K562 (cell line): ENCODE measurements around the gene RNF187. TPM values are rescaled to one million over a fixed set of nuclear protein-coding genes. Genes with fewer than 3 reads are reported as not detected.

Experiments
- ADNP ChIP-seq: fragments of 200-800 bp; sonication (Bioruptor generic); IDR thresholded peaks from 2 replicates; pipeline ENCODE4 v1.6.1; 2016; ENCODE audit warnings: missing genetic modification characterization, missing compliant biosample characterization
- MCM3 ChIP-seq: fragments of 450-650 bp; IDR thresholded peaks from 2 replicates; pipeline ENCODE4 v1.6.1; 2016
- PCBP1 ChIP-seq: fragments of 200-400 bp; formaldehyde crosslinking; IDR thresholded peaks from 2 replicates; pipeline ENCODE4 v1.6.1; 2018; ENCODE audit warnings: mild to moderate bottlenecking, low read depth, low read length; ENCODE audit not compliant: poor library complexity, severe bottlenecking
- SLC30A9 ChIP-seq: fragments of 250-450 bp; sonication (Bioruptor Pico); IDR thresholded peaks from 2 replicates; pipeline ENCODE4 v1.8.0; 2022; ENCODE audit warnings: mild to moderate bottlenecking, moderate library complexity
- SUPT5H ChIP-seq: fragments of 450-650 bp; IDR thresholded peaks from 2 replicates; pipeline ENCODE4 v1.6.1; 2016
- XRCC4 ChIP-seq: IDR thresholded peaks from one replicate; pipeline ENCODE4 v1.6.1; 2011; ENCODE audit not compliant: insufficient read depth, insufficient read length; ENCODE audit errors: extremely low read depth
- ZBED1 ChIP-seq: IDR thresholded peaks from 2 replicates; pipeline ENCODE4 v1.6.1; 2014
- ZNF197 ChIP-seq: fragments of 200-800 bp; sonication (Bioruptor generic); IDR thresholded peaks from 2 replicates; pipeline ENCODE4 v1.6.1; 2016; ENCODE audit warnings: low read depth, missing genetic modification characterization, missing compliant biosample characterization
- polyA plus RNA-seq, 8 experiments: library from polyadenylated mRNA; depleted of rRNA in 4 of 8; stranded (reverse) in 5 of 8; unstranded in 3 of 8; fragments of >200 nt; fragmentation: Nextera tagmentation in 2 of 8; fragmentation: Illumina TruSeq in 1 of 8; extraction: Ambion mirVana in 2 of 8; extraction: Trizol in 1 of 8; gene quantifications; 2 replicates each; pipeline versions ENCODE4 v1.2.1 to v1.2.3, GENCODE V29; 2011 to 2014; ENCODE audit warnings: inconsistent platforms in 1 of 8, missing spikeins in 1 of 8
- total RNA-seq, 7 experiments: library from RNA; depleted of rRNA in 6 of 7; stranded (reverse); fragments of >200 nt in 6 of 7; fragmentation: Illumina TruSeq in 2 of 7; extraction: Trizol in 2 of 7; gene quantifications; 2 replicates each; pipeline versions ENCODE4 v1.2.1 to v1.2.3, GENCODE V29; 2011 to 2021; ENCODE audit warnings: low replicate concordance in 1 of 7
- TF ChIP-seq, protein P1 (sequence below): sonication (generic); formaldehyde crosslinking; IDR thresholded peaks from 2 replicates; pipeline ENCODE4 v1.8.0; 2023; ENCODE audit warnings: missing genetic modification reagents, mild to moderate bottlenecking, borderline replicate concordance
- TF ChIP-seq, protein P2 (sequence below): conservative IDR thresholded peaks from 2 replicates; pipeline ENCODE4 v1.6.1; 2011; ENCODE audit warnings: low read depth, mild to moderate bottlenecking, low read length; ENCODE audit not compliant: control insufficient read depth
- TF ChIP-seq, protein P3 (sequence below): fragments of 250-450 bp; sonication (Bioruptor Pico); IDR thresholded peaks from 2 replicates; pipeline ENCODE4 v1.5.0; 2020; ENCODE audit warnings: mild to moderate bottlenecking, borderline replicate concordance
- TF ChIP-seq, protein P4 (sequence below): fragments of 250-450 bp; sonication (Bioruptor Pico); IDR thresholded peaks from 2 replicates; pipeline ENCODE4 v1.8.0; 2022; ENCODE audit warnings: inconsistent platforms, mild to moderate bottlenecking, moderate library complexity, borderline replicate concordance
- TF ChIP-seq, protein P5 (sequence below): IDR thresholded peaks from 3 replicates; pipeline ENCODE4 v1.6.1; 2011; ENCODE audit warnings: borderline replicate concordance, mild to moderate bottlenecking, moderate library complexity; ENCODE audit not compliant: insufficient read length; ENCODE audit errors: extremely low read depth

The RNF187 gene
- total and polyA plus RNA-seq, 9 of the 15 experiments (the other 6 are each of a cell fraction or from before 2014, with no cell fraction given), result 2.3 to 119 (median 41.9) TPM

DNA sequence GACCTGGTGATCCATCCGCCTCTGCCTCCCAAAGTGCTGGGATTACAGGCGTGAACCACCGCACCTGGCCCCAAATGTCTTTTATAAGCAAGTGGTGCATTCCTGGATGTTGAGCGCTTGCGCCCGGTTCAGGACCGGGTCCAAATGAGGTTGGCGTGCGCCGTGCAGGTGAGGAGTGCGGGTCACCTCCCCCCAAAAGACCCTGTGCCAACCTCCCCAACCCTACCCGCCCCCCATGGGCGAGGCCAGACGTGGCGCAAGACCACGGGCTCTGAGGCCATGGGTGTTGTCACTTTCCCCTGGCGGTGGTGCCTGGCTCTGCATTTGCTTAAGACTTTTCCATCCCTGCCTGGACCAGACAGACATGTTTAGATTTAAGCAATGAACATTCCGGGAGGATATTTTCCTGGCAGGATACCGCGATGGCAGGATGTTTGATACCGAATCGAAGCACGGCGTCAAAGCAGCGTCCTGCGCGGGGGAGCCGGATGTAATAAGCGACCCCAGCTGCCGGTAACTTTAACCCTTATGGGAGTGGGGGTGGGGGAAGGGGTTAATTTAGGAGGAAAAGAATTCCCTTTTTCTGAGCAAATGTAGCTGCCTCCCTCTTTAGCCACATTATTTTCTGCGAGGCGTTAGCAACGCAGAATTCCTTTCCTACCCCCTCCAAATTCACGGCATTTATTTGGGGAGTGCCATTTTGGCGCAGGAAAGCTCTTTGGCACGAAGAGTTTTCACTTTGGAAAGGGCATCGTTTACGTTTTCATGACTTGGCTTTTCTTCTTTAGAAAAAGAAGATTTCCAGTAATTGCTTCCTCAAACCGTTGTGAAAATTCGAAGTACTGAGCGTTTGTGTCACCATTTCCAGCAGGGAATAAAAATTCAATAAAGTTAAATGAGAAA, 27.8 kb upstream of the RNF187 start (continued):
- TF ChIP-seq, protein P1, sequence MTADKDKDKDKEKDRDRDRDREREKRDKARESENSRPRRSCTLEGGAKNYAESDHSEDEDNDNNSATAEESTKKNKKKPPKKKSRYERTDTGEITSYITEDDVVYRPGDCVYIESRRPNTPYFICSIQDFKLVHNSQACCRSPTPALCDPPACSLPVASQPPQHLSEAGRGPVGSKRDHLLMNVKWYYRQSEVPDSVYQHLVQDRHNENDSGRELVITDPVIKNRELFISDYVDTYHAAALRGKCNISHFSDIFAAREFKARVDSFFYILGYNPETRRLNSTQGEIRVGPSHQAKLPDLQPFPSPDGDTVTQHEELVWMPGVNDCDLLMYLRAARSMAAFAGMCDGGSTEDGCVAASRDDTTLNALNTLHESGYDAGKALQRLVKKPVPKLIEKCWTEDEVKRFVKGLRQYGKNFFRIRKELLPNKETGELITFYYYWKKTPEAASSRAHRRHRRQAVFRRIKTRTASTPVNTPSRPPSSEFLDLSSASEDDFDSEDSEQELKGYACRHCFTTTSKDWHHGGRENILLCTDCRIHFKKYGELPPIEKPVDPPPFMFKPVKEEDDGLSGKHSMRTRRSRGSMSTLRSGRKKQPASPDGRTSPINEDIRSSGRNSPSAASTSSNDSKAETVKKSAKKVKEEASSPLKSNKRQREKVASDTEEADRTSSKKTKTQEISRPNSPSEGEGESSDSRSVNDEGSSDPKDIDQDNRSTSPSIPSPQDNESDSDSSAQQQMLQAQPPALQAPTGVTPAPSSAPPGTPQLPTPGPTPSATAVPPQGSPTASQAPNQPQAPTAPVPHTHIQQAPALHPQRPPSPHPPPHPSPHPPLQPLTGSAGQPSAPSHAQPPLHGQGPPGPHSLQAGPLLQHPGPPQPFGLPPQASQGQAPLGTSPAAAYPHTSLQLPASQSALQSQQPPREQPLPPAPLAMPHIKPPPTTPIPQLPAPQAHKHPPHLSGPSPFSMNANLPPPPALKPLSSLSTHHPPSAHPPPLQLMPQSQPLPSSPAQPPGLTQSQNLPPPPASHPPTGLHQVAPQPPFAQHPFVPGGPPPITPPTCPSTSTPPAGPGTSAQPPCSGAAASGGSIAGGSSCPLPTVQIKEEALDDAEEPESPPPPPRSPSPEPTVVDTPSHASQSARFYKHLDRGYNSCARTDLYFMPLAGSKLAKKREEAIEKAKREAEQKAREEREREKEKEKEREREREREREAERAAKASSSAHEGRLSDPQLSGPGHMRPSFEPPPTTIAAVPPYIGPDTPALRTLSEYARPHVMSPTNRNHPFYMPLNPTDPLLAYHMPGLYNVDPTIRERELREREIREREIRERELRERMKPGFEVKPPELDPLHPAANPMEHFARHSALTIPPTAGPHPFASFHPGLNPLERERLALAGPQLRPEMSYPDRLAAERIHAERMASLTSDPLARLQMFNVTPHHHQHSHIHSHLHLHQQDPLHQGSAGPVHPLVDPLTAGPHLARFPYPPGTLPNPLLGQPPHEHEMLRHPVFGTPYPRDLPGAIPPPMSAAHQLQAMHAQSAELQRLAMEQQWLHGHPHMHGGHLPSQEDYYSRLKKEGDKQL (CRISPR knock-in tag), result no peak
- TF ChIP-seq SUPT5H (no peak), ZBED1 (no peak), ZNF197 (CRISPR knock-in tag) (0 out of 2 replicates have a peak, but pooled peaks have one; percentile 26), MCM3 (no peak), PCBP1 (peak; percentile 46), SLC30A9 (no peak), XRCC4 (no peak), ADNP (peak; percentile 61; the same call in 1 of the 2 replicates)
- TF ChIP-seq, protein P2, sequence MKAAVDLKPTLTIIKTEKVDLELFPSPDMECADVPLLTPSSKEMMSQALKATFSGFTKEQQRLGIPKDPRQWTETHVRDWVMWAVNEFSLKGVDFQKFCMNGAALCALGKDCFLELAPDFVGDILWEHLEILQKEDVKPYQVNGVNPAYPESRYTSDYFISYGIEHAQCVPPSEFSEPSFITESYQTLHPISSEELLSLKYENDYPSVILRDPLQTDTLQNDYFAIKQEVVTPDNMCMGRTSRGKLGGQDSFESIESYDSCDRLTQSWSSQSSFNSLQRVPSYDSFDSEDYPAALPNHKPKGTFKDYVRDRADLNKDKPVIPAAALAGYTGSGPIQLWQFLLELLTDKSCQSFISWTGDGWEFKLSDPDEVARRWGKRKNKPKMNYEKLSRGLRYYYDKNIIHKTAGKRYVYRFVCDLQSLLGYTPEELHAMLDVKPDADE, result no peak
- TF ChIP-seq, protein P3, sequence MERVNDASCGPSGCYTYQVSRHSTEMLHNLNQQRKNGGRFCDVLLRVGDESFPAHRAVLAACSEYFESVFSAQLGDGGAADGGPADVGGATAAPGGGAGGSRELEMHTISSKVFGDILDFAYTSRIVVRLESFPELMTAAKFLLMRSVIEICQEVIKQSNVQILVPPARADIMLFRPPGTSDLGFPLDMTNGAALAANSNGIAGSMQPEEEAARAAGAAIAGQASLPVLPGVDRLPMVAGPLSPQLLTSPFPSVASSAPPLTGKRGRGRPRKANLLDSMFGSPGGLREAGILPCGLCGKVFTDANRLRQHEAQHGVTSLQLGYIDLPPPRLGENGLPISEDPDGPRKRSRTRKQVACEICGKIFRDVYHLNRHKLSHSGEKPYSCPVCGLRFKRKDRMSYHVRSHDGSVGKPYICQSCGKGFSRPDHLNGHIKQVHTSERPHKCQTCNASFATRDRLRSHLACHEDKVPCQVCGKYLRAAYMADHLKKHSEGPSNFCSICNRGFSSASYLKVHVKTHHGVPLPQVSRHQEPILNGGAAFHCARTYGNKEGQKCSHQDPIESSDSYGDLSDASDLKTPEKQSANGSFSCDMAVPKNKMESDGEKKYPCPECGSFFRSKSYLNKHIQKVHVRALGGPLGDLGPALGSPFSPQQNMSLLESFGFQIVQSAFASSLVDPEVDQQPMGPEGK (CRISPR knock-in tag), result no peak
- TF ChIP-seq, protein P4, sequence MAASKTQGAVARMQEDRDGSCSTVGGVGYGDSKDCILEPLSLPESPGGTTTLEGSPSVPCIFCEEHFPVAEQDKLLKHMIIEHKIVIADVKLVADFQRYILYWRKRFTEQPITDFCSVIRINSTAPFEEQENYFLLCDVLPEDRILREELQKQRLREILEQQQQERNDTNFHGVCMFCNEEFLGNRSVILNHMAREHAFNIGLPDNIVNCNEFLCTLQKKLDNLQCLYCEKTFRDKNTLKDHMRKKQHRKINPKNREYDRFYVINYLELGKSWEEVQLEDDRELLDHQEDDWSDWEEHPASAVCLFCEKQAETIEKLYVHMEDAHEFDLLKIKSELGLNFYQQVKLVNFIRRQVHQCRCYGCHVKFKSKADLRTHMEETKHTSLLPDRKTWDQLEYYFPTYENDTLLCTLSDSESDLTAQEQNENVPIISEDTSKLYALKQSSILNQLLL, result no peak
- TF ChIP-seq, protein P5, sequence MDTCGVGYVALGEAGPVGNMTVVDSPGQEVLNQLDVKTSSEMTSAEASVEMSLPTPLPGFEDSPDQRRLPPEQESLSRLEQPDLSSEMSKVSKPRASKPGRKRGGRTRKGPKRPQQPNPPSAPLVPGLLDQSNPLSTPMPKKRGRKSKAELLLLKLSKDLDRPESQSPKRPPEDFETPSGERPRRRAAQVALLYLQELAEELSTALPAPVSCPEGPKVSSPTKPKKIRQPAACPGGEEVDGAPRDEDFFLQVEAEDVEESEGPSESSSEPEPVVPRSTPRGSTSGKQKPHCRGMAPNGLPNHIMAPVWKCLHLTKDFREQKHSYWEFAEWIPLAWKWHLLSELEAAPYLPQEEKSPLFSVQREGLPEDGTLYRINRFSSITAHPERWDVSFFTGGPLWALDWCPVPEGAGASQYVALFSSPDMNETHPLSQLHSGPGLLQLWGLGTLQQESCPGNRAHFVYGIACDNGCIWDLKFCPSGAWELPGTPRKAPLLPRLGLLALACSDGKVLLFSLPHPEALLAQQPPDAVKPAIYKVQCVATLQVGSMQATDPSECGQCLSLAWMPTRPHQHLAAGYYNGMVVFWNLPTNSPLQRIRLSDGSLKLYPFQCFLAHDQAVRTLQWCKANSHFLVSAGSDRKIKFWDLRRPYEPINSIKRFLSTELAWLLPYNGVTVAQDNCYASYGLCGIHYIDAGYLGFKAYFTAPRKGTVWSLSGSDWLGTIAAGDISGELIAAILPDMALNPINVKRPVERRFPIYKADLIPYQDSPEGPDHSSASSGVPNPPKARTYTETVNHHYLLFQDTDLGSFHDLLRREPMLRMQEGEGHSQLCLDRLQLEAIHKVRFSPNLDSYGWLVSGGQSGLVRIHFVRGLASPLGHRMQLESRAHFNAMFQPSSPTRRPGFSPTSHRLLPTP, result no peak
